GM19452 (cell line): ENCODE results near the gene WBP1.
A peak's percentile ranks its signal among the peaks of the same experiment; 100 is the strongest.
"Not testable (repeated sequence)": the region's sequence is repeated elsewhere in the genome, so short reads cannot be mapped to it uniquely, and the experiment has no call there.

Experiments used
- ATAC-seq: cut with Tn5 transposase; IDR thresholded peaks from one replicate; pipeline ENCODE4 v1.9.1; 2021; ENCODE audit not compliant: unreplicated experiment

WBP1 gene

DNA sequence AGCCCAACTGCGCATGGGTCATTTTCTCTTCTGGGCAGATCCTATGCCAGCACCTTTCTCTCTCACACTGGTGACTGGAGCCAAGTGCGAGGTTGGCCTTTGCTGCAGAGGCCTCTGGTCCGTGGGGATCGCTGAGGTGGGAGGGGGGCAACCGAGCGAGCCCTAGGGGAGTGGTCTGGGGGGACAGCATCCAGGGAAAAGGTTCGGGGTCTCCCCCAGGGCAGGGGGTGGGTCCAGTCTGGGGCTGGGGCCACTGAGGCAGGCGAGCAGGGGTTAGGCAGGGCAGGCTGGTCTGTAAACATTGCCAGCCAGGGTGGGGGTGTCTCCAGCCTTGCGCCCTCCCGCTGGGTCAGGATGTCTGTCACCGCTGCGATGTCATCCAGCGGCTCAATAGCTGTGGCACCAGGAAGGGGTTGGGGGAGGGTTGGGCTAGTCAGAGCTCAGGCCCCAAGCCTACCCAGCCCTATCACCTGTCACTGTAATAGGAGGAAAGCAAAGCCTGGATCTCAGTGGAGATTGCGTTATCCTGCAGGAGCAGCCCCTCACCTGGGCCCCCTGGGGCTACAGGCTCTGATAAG is 32.0 kb upstream of the WBP1 start:
- ATAC-seq = no peak

DNA sequence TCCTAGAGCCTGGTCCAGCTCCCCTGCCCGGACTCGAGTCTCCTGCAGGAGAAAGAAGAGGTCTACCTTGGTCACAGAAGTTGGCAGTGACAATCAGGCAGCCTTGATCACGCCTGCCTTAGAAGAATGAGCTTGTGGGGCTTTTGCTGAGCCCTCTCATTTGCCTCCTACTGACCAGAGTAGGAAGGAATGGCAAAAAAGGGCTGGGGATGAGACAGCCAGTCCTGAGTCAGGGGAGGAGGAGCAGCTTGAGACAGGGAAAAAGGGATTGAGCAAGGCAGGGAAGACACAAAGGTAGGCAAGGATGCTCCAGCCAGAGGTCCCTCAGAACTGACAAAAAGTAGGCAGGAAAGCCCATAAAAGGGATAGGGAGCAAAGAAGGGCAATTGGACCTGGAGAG is 30.7 kb upstream of the WBP1 start:
- no peak for ATAC-seq

- no peak for ATAC-seq
These were observed 29.6 kb upstream of the WBP1 start for GRCh38 chr2:74428675-74429074.

DNA sequence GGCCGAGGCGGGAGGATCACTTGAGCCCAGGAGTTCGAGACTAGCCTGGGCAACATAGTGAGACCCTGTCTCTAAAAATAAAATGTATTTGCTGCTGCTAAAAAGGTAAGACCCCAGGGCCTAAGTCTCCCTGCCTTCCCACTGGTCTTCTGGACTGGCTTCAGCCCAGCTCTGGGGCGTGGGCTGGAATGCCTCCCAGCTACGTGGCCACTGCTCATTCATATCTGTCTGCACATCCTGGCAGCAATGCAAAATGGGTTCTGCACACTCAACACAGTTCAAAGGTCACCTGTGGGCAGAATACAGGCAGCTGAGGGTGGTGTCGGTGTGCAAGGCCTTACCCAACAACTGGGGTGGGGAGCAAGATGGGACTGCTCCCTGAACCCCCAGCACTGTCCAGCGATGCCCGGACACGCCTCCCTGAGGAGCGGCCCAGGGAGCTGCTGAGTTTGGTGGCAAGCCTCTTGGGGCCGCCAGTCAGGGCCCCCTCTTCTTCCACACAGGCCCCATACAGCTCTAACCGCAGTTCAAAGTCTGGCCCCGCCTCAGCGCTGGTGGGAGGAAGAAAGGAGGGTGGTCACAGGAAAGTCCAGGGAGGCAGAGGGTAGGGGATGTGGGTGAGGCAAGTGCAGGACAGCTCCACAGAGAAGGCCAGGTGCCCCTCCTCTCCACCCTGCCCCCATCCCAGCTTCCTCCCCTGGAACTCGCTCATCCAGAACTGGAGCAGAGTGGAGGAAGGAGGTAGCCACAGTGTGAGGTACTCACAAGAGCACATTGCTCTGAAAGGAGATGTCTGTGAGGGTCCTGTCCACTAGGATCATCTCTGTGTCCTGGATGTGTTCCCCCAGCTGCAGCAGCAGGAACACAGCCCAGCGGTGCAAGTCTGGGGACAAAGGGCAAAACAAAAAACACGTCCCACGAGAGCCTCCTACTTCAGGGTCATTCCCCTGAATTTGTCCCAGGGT is 28.5 kb upstream of the WBP1 start:
- no peak for ATAC-seq

DNA sequence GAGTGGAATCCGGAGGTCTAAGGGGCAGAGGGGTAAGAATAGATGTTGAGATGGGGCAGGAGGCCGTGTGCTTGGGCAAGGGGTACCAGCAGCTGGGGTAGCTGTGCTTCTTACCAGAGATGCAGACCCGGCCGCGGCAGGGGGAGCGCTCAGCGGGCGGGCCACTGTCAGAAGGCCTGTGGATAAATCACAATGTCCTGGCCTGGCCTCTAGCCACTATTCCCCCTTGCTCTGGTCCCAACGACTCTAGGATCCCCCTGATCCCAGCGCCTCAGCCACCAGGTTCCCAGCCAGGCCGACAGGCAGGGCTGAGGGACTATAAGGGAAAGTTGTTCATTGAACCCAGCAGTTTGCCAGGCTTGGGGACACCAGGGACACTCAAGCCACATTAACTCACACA is 27.7 kb upstream of the WBP1 start:
- ATAC-seq = no peak

DNA sequence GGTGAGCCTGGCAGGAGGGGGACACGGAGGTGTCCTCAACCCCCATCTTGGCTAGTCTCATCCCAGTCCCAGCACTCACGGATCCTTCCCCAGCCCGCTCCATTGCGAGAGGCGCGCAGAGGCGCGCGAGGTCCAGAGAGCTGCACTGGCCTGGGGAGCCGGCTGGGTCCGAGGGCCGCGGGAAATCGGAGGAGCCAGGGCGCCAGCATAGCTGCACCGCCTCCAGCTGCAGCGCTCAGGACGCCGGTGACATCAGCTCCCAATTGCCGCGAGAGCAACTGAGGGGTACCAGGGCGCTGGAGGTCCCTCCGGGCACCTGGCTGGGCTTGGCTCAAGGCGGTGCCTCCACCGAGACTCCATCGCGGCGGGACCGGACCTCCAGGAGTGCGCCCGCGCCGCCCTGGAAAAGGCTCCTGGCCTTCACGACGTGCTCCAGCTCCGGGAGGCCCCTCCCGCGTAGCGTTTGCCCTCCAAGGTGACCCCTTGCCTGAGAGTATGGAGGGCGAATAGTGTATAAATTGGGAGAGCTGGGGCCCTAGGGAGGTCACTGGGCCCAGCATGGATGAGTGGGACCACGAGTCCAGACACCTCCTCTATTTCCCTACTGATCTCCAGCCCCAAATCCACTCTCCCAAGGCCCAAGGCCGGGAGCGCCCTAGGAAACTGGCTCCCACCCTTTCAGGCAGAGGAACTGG is 22.0 kb upstream of the WBP1 start:
- ATAC-seq = no peak

DNA sequence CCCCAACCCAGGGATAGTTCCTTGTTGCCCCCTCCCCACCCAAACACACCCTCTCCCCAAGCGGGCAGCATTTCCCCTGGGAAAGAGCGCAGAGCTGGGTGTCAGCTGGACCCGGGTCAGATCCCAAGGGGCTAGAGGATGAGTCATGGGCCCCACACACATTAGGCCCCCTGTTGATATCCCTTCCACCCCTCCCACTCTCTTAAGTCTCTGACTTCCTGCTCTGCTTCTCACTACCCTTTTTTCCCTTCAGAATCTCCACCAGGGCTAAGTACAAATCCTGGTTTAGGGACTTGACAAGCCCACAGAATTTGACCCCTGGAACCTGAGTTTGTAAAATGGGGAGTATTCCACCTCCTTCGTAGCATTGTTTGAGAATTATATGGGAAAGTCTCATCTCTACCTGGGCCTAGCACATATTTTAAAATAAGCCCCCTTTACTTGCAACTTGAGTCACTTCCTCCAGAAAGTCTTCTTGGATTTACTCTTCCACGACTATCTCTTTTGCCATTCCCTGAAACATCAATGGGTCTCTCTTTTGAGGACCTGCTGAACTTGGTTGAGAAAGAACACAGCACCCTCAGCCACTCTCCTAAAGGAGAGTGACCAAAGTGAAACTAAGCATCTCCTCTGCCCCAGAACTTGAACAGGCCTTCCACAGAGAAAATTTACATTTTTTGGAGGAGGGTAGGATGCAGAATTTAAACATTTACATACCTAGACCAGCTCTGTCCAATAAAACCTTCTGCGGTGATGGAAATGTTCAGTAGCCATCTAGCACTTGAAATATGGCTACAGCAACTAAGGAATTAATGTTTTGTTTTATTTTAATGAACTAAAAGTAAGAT is 21.2 kb upstream of the WBP1 start:
- ATAC-seq = no peak

GRCh38 chr2:74438248-74438647 is 20.0 kb upstream of the WBP1 start:
- ATAC-seq = no peak

DNA sequence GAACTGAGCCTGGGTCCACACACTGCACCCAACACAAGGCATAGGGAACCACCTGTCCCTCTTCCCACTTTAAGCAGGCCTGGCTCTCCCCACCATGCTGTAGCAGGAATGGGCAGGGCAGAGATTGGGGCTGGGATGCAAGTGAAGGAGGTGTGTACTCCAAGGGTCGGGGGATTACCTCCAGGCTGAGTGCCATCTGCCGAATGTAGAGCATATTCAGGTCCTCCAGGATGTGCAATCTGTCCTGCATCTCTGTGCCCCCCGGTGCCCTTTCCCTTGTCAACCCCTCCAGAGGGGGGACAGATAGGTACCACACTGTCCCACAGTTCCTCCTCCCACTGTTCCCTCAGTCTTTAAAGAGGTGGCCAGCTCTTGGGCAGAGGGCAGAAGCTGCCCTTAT is 18.9 kb upstream of the WBP1 start:
- ATAC-seq = no peak

GRCh38 chr2:74439803-74440377 is 18.3 kb upstream of the WBP1 start:
- no peak for ATAC-seq

DNA sequence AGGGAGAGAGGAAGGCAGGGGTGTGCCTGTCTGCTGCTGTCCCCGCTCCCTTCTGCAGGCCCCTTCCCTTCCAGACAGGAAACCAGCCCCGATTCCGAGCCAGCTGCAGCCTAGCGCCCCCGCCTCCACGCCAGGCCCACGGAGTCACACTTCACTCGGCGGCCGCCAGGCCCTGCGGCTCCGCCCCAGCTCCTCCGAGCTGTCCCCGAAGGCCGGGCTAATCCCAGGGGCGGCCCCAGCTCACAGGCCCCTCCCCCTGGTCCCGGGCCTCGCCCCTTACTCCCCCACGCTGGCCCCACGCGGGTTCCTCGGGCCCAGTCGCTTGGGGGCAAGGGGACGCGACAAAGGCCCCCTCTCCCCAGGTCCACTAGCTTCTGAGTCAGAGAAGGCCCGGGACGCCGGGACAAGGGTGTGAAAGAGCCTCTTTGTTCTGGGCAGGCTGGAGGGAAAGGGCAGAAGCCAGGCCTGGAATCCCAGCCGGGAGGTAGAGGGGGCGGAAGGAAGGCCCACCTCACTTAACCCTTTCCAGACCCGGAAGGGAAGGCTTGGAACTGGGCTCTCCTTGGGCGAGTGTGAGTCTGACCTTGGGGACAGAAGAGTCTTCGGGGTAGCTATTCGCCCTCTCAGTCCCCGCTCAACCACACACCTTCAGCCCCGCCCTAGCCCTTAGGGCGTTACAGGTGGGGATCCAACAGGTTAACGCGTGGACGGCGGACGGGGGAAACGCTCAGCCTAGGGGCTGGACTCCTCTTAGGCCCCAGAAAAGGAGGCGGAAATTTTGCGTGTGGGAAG is 17.7 kb upstream of the WBP1 start:
- peak; percentile 87 for ATAC-seq

DNA sequence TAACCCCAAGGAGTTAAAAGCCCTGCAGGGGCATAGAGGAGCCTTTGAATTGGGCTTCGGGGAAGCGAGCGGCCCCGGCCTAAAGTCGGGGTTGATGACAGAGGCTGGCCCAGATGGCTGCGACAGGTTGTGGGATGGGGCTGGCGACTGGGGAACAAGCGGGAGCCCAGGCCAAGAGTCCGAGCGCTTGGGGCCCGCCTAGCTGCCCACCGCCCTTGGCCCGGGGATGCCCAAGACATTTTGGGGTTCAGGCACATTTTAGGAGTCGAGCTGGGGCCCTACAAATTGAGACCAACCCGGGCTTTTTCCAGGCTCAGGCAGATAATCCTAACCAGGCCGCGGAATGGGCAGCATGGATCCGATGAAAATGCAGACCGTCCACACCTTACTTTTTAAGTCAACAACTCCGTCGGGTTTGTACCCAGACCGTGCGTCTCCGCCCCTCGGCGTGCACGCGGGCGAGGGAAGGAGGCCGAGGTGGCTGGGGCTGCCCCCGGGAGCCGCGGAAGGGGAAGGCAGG is 17.0 kb upstream of the WBP1 start:
- ATAC-seq = no peak

DNA sequence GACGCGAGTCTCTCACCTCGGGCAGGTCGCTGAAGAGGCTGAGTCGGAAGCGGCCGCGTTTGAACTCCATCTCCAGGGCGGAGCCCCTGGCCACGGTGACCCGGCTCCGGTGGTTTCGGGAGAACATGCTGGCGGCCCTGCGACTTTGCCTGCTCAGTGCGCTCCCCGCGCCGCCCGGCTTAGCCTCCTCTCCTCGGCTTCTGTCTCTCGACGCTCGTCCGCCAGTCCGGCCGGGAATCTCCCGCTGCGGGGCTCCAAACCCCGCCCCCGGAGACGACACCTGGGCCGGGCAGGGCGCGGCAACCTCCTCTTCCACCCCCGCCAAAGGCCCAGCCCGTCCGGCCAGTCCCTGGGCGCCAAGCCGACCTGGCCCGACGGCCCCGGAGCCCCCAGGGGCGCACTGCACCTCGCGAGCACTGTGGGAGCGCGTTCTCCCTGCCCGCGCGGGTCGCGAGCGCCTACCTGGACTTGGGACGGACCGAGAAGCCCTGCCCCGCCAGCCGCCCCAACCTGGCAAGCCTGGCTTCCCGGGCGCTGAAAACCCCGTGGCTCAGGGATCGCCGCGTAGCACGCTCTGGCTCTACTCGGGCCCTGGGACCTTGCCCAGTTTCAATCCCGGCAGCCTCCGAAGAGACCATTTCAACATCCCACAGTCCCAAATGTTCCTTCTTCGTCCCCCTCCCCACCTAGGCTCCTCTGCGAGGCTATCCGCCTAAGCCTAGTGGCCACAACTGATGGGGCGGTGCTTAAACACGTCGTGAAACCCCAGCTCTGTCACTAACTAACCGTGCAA is 16.4 kb upstream of the WBP1 start, which contains the start of gene RTKN:
Gene RTKN (minus strand): TSS at position 248 of the 793 bp plus-strand sequence. CDS start 121 bp downstream, at position 127.
- ATAC-seq = no peak

GRCh38 chr2:74442483-74443297 is 15.5 kb upstream of the WBP1 start:
- not testable (repeated sequence) for ATAC-seq

DNA sequence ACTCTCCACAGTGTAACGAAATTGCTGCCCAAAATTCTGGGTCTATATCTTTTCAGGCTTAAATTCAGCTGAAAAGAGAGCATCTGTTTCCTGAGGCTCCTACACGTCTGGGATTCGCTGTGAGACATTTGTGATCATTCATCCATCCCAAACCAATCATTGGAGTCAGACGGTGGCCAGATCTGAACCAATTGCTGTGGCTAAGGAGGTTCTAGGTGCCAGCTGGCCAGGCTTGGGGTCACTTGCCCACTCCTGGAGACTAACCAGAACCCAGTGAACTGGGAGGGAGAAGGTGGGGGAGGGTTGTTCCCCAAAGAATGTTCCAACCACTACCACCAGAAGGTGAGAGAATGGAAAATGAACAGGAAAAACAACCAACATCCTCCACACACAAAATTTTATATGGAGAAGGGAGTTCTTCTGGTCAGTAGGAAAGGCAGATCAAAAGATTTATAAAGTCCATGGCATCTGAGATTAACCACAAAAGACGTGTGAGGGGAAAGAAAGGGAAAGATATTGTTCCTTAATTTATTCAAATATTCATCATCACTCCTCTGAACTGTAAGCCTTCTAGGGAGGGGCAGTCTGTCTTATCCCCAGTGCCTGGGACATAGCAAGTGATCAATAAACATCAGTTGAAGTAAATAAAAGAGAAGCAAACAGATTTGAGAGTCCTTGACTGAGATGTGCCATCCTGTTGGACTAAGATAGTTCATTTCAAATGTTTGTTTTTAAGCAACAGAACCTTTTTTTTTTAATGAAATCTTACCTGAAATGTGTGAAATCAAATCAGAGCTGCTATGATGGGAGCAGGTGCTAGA is 13.5 kb upstream of the WBP1 start:
- ATAC-seq = no peak

GRCh38 chr2:74447230-74447999 is 10.8 kb upstream of the WBP1 start:
- ATAC-seq = no peak
